ENCODE measurements around the gene DHCR7. TPM values are rescaled to one million over a fixed set of nuclear protein-coding genes. Genes with fewer than 3 reads are reported as not detected.
A peak's percentile ranks its signal among the peaks of the same experiment; 100 is the strongest.

Gene DHCR7, protein sequence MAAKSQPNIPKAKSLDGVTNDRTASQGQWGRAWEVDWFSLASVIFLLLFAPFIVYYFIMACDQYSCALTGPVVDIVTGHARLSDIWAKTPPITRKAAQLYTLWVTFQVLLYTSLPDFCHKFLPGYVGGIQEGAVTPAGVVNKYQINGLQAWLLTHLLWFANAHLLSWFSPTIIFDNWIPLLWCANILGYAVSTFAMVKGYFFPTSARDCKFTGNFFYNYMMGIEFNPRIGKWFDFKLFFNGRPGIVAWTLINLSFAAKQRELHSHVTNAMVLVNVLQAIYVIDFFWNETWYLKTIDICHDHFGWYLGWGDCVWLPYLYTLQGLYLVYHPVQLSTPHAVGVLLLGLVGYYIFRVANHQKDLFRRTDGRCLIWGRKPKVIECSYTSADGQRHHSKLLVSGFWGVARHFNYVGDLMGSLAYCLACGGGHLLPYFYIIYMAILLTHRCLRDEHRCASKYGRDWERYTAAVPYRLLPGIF
- total RNA-seq: 32.3 and 124 TPM in 2 replicates

- H3K4me3 ChIP-seq (ENCODE audit: low read depth, low read length): peak within 1 kb of the TSS; percentile 83
- TF ChIP-seq CTCF (conservative IDR thresholded peaks at IDR 0.05; ENCODE audit: low read depth, low read length): no peak
- DNase-seq (ENCODE audit: low read depth): no peak
Measured at GRCh38 chr11:71448257-71449171, at the start of gene DHCR7. Gene DHCR7, minus strand, starts transcription at chr11:71448393. Its CDS starts 3,441 bp downstream, at chr11:71444952.

DNA sequence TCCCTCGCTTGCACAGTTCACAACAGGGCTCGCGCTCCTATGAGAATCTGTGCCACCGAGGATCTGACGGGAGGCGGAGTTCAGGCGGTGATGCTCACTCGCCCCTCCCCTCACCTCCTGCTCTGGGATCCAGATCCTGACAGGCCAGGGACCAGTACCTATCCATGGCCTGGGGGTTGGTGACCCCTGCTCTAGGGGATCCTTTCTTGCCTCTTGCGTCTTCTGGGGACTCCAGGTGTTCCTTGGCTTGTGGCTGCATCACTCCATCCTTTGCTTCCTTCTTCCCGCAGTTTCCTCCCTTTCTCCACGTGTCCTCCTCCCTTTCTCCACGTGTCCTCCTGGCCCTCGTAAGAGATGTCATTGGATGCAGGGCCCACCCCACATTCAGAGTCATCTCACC is 48.2 kb upstream of the DHCR7 start:
- no peak for DNase-seq (ENCODE audit: low read depth)
- H3K4me3 ChIP-seq (ENCODE audit: low read depth, low read length): no peak overlapping the region
- TF ChIP-seq CTCF (conservative IDR thresholded peaks at IDR 0.05; ENCODE audit: low read depth, low read length): no peak

GRCh38 chr11:71495286-71496230 is 47.4 kb upstream of the DHCR7 start:
- TF ChIP-seq CTCF (conservative IDR thresholded peaks at IDR 0.05; ENCODE audit: low read depth, low read length): no peak
- DNase-seq (ENCODE audit: low read depth): no peak
- no peak overlapping the region for H3K4me3 ChIP-seq (ENCODE audit: low read depth, low read length)

DNA sequence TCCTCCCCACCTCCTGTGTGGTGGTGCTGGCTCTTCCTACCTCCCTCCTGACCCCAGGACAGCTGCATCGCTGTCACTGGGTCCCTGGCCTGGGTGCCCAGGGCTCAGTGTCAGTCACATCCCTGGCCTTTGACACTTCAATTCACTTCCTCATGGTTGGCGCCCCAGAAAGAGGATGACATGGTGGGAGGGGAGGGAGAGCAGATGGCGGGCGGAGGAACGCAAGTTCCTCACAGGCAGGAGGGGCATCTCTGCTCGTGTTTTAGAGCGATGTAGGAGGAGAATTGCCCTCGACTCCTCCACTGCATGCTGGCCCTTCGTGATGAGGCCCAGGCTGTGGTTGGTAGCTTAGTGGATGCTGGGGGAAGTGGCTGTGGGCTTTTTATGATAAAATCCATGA is 43.7 kb upstream of the DHCR7 start:
- TF ChIP-seq CTCF (conservative IDR thresholded peaks at IDR 0.05; ENCODE audit: low read depth, low read length): no peak
- H3K4me3 ChIP-seq (ENCODE audit: low read depth, low read length): no peak overlapping the region
- no peak for DNase-seq (ENCODE audit: low read depth)

GRCh38 chr11:71491531-71491930 is 43.3 kb upstream of the DHCR7 start:
- TF ChIP-seq CTCF (conservative IDR thresholded peaks at IDR 0.05; ENCODE audit: low read depth, low read length): no peak
- H3K4me3 ChIP-seq (ENCODE audit: low read depth, low read length): no peak overlapping the region
- no peak for DNase-seq (ENCODE audit: low read depth)

- TF ChIP-seq CTCF (conservative IDR thresholded peaks at IDR 0.05; ENCODE audit: low read depth, low read length): no peak
- no peak overlapping the region for H3K4me3 ChIP-seq (ENCODE audit: low read depth, low read length)
- no peak for DNase-seq (ENCODE audit: low read depth)
Measured at GRCh38 chr11:71490731-71491390, 42.7 kb upstream of the DHCR7 start.
